HepG2 (cell line): ENCODE measurements around the gene CAPN13.

Source experiments
- FOXK2 ChIP-seq: fragments of 450-650 bp; IDR thresholded peaks from 2 replicates; pipeline ENCODE4 v1.6.1; 2016
- JUNB ChIP-seq: sonication (generic); formaldehyde crosslinking; IDR thresholded peaks from 2 replicates; pipeline ENCODE4 v1.8.0; 2022; ENCODE audit warnings: missing genetic modification reagents, mild to moderate bottlenecking, borderline replicate concordance
- MAFF ChIP-seq: IDR thresholded peaks from 2 replicates; pipeline ENCODE4 v1.6.1; 2011; ENCODE audit warnings: low read depth, low read length, improper control_type of control experiment
- NR2C2 ChIP-seq: sonication (generic); formaldehyde crosslinking; IDR thresholded peaks from 2 replicates; pipeline ENCODE4 v1.4.0; 2020; ENCODE audit warnings: missing genetic modification reagents, mild to moderate bottlenecking, moderate library complexity, borderline replicate concordance
- SIN3B ChIP-seq: fragments of 150-350 bp; IDR thresholded peaks from 2 replicates; pipeline ENCODE4 v1.6.1; 2014; ENCODE audit warnings: low read length
- SMAD3 ChIP-seq: sonication (generic); formaldehyde crosslinking; IDR thresholded peaks from 2 replicates; pipeline ENCODE4 v1.4.0; 2020; ENCODE audit warnings: missing genetic modification reagents
- SMARCC2 ChIP-seq: fragments of 450-650 bp; IDR thresholded peaks from 2 replicates; pipeline ENCODE4 v1.6.1; 2017; ENCODE audit warnings: antibody characterized with exemption, mild to moderate bottlenecking
- ZFP36 ChIP-seq: fragments of 150-350 bp; IDR thresholded peaks from 2 replicates; pipeline ENCODE4 v1.6.1; 2018; ENCODE audit warnings: borderline replicate concordance, low read length, low read depth; ENCODE audit not compliant: partially characterized antibody
- TF ChIP-seq, protein P1 (sequence below): IDR thresholded peaks from 2 replicates; pipeline ENCODE4 v1.6.1; 2016; ENCODE audit warnings: low read depth, borderline replicate concordance
- TF ChIP-seq, protein P2 (sequence below): sonication (generic); formaldehyde crosslinking; IDR thresholded peaks from 2 replicates; pipeline ENCODE4 v1.5.1; 2020; ENCODE audit warnings: mild to moderate bottlenecking, missing genetic modification reagents, borderline replicate concordance
- TF ChIP-seq, protein P3 (sequence below): sonication (generic); formaldehyde crosslinking; IDR thresholded peaks from 2 replicates; pipeline ENCODE4 v1.4.0; 2020; ENCODE audit warnings: missing genetic modification reagents
- TF ChIP-seq, protein P4 (sequence below): sonication (generic); formaldehyde crosslinking; IDR thresholded peaks from 2 replicates; pipeline ENCODE4 v1.4.0; 2020; ENCODE audit warnings: missing genetic modification reagents
- TF ChIP-seq, protein P5 (sequence below): sonication (generic); formaldehyde crosslinking; IDR thresholded peaks from 2 replicates; pipeline ENCODE4 v1.4.0; 2020; ENCODE audit warnings: missing genetic modification reagents

DNA sequence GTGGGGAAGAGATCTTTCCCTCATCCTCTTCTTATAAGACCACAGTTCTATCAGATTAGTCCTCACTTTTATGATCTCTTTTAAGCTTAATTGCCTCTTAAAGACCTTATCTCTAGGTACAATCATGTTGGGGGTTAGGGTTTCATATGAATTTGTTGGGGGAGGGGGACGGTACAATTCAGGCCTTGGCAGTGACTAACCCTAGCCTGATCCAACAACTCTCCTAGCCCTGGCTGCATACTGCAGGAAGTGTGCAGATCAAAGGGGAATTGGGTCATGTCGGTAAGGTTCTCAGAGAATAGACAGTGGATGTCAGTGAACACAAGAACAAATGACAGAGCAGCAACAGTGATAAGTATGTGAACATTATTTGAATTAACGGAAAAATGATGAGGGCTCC lies 16.4 kb downstream of the CAPN13 start:
- TF ChIP-seq MAFF (no peak), SMARCC2 (no peak), NR2C2 (CRISPR knock-in tag) (no peak), SMAD3 (no peak), SIN3B (no peak), JUNB (CRISPR knock-in tag) (no peak), FOXK2 (no peak), ZFP36 (no peak)
- TF ChIP-seq, protein P1, sequence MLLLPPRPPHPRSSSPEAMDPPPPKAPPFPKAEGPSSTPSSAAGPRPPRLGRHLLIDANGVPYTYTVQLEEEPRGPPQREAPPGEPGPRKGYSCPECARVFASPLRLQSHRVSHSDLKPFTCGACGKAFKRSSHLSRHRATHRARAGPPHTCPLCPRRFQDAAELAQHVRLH (CRISPR knock-in tag): no peak
- TF ChIP-seq, protein P2, sequence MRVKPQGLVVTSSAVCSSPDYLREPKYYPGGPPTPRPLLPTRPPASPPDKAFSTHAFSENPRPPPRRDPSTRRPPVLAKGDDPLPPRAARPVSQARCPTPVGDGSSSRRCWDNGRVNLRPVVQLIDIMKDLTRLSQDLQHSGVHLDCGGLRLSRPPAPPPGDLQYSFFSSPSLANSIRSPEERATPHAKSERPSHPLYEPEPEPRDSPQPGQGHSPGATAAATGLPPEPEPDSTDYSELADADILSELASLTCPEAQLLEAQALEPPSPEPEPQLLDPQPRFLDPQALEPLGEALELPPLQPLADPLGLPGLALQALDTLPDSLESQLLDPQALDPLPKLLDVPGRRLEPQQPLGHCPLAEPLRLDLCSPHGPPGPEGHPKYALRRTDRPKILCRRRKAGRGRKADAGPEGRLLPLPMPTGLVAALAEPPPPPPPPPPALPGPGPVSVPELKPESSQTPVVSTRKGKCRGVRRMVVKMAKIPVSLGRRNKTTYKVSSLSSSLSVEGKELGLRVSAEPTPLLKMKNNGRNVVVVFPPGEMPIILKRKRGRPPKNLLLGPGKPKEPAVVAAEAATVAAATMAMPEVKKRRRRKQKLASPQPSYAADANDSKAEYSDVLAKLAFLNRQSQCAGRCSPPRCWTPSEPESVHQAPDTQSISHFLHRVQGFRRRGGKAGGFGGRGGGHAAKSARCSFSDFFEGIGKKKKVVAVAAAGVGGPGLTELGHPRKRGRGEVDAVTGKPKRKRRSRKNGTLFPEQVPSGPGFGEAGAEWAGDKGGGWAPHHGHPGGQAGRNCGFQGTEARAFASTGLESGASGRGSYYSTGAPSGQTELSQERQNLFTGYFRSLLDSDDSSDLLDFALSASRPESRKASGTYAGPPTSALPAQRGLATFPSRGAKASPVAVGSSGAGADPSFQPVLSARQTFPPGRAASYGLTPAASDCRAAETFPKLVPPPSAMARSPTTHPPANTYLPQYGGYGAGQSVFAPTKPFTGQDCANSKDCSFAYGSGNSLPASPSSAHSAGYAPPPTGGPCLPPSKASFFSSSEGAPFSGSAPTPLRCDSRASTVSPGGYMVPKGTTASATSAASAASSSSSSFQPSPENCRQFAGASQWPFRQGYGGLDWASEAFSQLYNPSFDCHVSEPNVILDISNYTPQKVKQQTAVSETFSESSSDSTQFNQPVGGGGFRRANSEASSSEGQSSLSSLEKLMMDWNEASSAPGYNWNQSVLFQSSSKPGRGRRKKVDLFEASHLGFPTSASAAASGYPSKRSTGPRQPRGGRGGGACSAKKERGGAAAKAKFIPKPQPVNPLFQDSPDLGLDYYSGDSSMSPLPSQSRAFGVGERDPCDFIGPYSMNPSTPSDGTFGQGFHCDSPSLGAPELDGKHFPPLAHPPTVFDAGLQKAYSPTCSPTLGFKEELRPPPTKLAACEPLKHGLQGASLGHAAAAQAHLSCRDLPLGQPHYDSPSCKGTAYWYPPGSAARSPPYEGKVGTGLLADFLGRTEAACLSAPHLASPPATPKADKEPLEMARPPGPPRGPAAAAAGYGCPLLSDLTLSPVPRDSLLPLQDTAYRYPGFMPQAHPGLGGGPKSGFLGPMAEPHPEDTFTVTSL (CRISPR knock-in tag): no peak
- TF ChIP-seq, protein P3, sequence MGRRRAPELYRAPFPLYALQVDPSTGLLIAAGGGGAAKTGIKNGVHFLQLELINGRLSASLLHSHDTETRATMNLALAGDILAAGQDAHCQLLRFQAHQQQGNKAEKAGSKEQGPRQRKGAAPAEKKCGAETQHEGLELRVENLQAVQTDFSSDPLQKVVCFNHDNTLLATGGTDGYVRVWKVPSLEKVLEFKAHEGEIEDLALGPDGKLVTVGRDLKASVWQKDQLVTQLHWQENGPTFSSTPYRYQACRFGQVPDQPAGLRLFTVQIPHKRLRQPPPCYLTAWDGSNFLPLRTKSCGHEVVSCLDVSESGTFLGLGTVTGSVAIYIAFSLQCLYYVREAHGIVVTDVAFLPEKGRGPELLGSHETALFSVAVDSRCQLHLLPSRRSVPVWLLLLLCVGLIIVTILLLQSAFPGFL (CRISPR knock-in tag): no peak
- TF ChIP-seq, protein P4, sequence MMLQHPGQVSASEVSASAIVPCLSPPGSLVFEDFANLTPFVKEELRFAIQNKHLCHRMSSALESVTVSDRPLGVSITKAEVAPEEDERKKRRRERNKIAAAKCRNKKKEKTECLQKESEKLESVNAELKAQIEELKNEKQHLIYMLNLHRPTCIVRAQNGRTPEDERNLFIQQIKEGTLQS (CRISPR knock-in tag): no peak
- TF ChIP-seq, protein P5, sequence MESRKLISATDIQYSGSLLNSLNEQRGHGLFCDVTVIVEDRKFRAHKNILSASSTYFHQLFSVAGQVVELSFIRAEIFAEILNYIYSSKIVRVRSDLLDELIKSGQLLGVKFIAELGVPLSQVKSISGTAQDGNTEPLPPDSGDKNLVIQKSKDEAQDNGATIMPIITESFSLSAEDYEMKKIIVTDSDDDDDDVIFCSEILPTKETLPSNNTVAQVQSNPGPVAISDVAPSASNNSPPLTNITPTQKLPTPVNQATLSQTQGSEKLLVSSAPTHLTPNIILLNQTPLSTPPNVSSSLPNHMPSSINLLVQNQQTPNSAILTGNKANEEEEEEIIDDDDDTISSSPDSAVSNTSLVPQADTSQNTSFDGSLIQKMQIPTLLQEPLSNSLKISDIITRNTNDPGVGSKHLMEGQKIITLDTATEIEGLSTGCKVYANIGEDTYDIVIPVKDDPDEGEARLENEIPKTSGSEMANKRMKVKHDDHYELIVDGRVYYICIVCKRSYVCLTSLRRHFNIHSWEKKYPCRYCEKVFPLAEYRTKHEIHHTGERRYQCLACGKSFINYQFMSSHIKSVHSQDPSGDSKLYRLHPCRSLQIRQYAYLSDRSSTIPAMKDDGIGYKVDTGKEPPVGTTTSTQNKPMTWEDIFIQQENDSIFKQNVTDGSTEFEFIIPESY (CRISPR knock-in tag): no peak
